B cell (primary cell): Measurements from ENCODE around the gene TNIK.

Source experiments
- EZH2 ChIP-seq: IDR thresholded peaks from 2 replicates; pipeline ENCODE4 v1.6.1; 2012; ENCODE audit warnings: borderline replicate concordance, low read depth, mild to moderate bottlenecking, moderate library complexity, low read length; ENCODE audit not compliant: insufficient read depth, poor library complexity, severe bottlenecking
- TF ChIP-seq, protein P1 (sequence below): fragments of 200-600 bp; IDR thresholded peaks from one replicate; pipeline ENCODE4 v1.8.0; 2022; ENCODE audit warnings: antibody characterized with exemption, mild to moderate bottlenecking

DNA sequence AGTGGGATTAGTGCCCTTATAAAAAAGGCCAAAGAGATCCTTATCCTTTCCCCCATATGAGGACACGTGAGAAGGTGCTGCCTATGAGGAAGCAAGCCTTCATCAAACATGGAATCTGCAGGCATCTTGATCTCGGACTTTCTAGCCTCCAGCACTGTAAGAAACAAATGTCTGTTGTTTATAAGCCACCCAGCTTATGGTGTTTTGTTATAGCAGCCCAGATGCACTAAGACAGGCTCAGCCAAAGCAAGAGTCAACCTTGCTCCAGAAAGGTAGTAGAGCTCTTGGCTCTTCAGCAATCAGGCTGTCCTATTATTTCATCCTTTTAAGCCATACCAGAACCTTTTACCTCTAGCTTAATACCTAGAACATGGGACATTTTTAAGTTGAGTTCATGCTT, 12.3 kb upstream of the TNIK start:
- TF ChIP-seq, protein P1, sequence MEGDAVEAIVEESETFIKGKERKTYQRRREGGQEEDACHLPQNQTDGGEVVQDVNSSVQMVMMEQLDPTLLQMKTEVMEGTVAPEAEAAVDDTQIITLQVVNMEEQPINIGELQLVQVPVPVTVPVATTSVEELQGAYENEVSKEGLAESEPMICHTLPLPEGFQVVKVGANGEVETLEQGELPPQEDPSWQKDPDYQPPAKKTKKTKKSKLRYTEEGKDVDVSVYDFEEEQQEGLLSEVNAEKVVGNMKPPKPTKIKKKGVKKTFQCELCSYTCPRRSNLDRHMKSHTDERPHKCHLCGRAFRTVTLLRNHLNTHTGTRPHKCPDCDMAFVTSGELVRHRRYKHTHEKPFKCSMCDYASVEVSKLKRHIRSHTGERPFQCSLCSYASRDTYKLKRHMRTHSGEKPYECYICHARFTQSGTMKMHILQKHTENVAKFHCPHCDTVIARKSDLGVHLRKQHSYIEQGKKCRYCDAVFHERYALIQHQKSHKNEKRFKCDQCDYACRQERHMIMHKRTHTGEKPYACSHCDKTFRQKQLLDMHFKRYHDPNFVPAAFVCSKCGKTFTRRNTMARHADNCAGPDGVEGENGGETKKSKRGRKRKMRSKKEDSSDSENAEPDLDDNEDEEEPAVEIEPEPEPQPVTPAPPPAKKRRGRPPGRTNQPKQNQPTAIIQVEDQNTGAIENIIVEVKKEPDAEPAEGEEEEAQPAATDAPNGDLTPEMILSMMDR: no peak
- TF ChIP-seq EZH2: no peak
